Breast epithelium (tissue), 3 donors: ENCODE results near the gene PITPNM3.

Source experiments
- POLR2A ChIP-seq: fragments of 450-650 bp; IDR thresholded peaks from one replicate; pipeline ENCODE4 v1.6.1; 2016; ENCODE audit warnings: antibody characterized with exemption, mild to moderate bottlenecking, moderate library complexity
- TF ChIP-seq, protein P1 (sequence below), 3 donors: fragments of 450-650 bp; IDR thresholded peaks; one replicate each; pipeline ENCODE4 v1.5.1; 2016 to 2017; ENCODE audit warnings: antibody characterized with exemption in 3 of 3, mild to moderate bottlenecking in 3 of 3, moderate library complexity in 3 of 3

GRCh38 chr17:6575596-6575988 lies 19.2 kb upstream of the PITPNM3 start:
- TF ChIP-seq, protein P1, sequence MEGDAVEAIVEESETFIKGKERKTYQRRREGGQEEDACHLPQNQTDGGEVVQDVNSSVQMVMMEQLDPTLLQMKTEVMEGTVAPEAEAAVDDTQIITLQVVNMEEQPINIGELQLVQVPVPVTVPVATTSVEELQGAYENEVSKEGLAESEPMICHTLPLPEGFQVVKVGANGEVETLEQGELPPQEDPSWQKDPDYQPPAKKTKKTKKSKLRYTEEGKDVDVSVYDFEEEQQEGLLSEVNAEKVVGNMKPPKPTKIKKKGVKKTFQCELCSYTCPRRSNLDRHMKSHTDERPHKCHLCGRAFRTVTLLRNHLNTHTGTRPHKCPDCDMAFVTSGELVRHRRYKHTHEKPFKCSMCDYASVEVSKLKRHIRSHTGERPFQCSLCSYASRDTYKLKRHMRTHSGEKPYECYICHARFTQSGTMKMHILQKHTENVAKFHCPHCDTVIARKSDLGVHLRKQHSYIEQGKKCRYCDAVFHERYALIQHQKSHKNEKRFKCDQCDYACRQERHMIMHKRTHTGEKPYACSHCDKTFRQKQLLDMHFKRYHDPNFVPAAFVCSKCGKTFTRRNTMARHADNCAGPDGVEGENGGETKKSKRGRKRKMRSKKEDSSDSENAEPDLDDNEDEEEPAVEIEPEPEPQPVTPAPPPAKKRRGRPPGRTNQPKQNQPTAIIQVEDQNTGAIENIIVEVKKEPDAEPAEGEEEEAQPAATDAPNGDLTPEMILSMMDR (IDR thresholded peaks at IDR 0.05) = no peak
- no peak for TF ChIP-seq POLR2A
